HG03558 (cell line): ENCODE measurements around the gene SH3GL1.

Experiments
- ATAC-seq: cut with Tn5 transposase; IDR thresholded peaks from one replicate; pipeline ENCODE4 v1.9.1; 2021; ENCODE audit warnings: moderate number of reproducible peaks; ENCODE audit not compliant: unreplicated experiment; ENCODE audit errors: extremely low read depth

SH3GL1 gene

GRCh38 chr19:4366666-4367335 is 33.5 kb downstream of the SH3GL1 start:
- no peak for ATAC-seq

- ATAC-seq, result no peak
These were observed 34.3 kb downstream of the SH3GL1 start for GRCh38 chr19:4365791-4366665.

GRCh38 chr19:4365341-4365740 is 35.0 kb downstream of the SH3GL1 start:
- ATAC-seq, result no peak

GRCh38 chr19:4363571-4364304 is 36.6 kb downstream of the SH3GL1 start:
- ATAC-seq, result no peak

GRCh38 chr19:4362831-4363545 is 37.4 kb downstream of the SH3GL1 start:
- no peak for ATAC-seq

- no peak for ATAC-seq
These were observed 38.1 kb downstream of the SH3GL1 start for GRCh38 chr19:4362101-4362828.

GRCh38 chr19:4361152-4362046 is 38.9 kb downstream of the SH3GL1 start:
- ATAC-seq, result no peak

- no peak for ATAC-seq
These were observed 39.7 kb downstream of the SH3GL1 start for GRCh38 chr19:4360641-4361151.

- no peak for ATAC-seq
These were observed 40.2 kb downstream of the SH3GL1 start for GRCh38 chr19:4360081-4360569.

- ATAC-seq, result no peak
These were observed 40.7 kb downstream of the SH3GL1 start for GRCh38 chr19:4359627-4360000.

- ATAC-seq, result no peak
These were observed 41.4 kb downstream of the SH3GL1 start for GRCh38 chr19:4358709-4359626.

GRCh38 chr19:4357921-4358326 is 42.4 kb downstream of the SH3GL1 start:
- ATAC-seq, result no peak

GRCh38 chr19:4357095-4357797 is 43.1 kb downstream of the SH3GL1 start:
- ATAC-seq, result no peak

- ATAC-seq, result no peak
These were observed 45.5 kb downstream of the SH3GL1 start for GRCh38 chr19:4354897-4355296.

GRCh38 chr19:4354282-4354681 is 46.1 kb downstream of the SH3GL1 start:
- ATAC-seq, result no peak

- ATAC-seq, result no peak
These were observed 47.6 kb downstream of the SH3GL1 start for GRCh38 chr19:4352701-4353121.

- no peak for ATAC-seq
These were observed 49.6 kb downstream of the SH3GL1 start for GRCh38 chr19:4350726-4351125.
